Breast epithelium (tissue), 3 donors: ENCODE results near the gene OPHN1.

Experiments used
- CTCF ChIP-seq, 3 donors: fragments of 450-650 bp; IDR thresholded peaks; one replicate each; pipeline ENCODE4 v1.5.1; 2016 to 2017; ENCODE audit warnings: antibody characterized with exemption in 3 of 3, mild to moderate bottlenecking in 3 of 3, moderate library complexity in 3 of 3
- POLR2A ChIP-seq: fragments of 450-650 bp; IDR thresholded peaks from one replicate; pipeline ENCODE4 v1.6.1; 2016; ENCODE audit warnings: antibody characterized with exemption, mild to moderate bottlenecking, moderate library complexity
- POLR2AphosphoS5 ChIP-seq, 3 donors: sonication (generic); formaldehyde crosslinking; IDR thresholded peaks; one replicate each; pipeline ENCODE4 v1.6.1; 2017; ENCODE audit warnings: antibody characterized with exemption in 3 of 3

- TF ChIP-seq CTCF (IDR thresholded peaks at IDR 0.05): no peak
- TF ChIP-seq POLR2AphosphoS5 (IDR thresholded peaks at IDR 0.05): no peak
- no peak for TF ChIP-seq POLR2A
These were observed 343.0 kb downstream of the OPHN1 start for GRCh38 chrX:68090266-68090665.
